ENCODE data around the gene TECTB.

The TECTB gene

DNA sequence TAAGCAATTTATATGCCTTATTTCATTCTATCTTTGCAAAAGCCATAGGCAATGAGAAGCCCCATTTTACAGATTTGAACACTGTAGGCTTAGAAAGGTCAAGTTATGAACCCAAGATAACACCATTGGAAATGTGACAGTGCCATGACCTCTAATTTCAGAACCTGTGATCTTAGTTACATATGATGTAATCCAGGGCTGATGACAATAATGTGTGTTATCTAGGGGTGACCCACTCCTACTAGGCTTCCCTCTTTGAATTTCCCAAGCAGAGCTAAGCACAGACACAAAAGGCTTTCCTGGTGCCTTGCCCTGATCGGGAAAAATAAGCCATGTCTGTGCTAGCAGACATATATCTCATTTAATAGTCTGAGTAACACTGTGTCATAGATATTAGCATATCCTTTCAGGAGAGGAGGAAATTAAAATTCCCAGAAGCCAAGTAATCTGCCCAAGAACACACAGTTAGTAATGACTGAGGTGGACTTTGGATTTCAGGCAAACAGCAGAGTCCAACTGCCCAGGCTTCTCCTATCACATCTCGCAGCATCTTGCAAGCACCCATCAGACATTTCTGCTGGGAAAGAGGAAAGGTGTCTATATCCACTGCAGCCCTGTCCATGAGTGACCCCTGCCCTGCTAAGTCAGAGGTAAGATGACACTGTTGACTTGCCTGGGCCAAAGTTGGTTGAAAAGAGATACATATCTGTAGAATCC lies 2.8 kb upstream of the TECTB start:
- in situ Hi-C loops (cut with HindIII; ENCODE audit: low pct_unique_long_range_greater_than_20kb, low sequenced_read_pairs), result no loop called here
- no peak for TF ChIP-seq JUND (IDR thresholded peaks at IDR 0.05; ENCODE audit: low read depth)
- no peak for DNase-seq (ENCODE audit: low read depth in 1 of 2, low spot score in 1 of 2)

DNA sequence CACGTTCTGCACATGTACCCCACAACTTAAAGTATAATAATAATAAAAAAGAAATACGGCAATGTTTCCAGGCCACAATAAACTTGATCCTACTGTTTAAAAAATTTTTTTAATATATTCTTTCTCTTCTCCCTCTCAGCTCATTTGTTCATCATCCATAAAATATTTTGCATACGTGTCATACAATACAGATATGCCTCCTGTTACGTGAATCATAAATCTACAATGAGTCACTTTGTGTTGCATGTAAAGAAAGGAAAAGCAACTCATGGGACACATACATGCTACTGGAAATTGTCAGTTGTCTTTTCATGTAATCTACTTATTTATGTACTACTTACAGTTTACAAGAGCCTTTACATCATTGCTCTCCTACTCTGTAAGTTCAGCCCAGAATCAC lies 1.1 kb upstream of the TECTB start:
- in situ Hi-C loops (cut with HindIII; ENCODE audit: low pct_unique_long_range_greater_than_20kb, low sequenced_read_pairs), result no loop called here
- no peak for DNase-seq (ENCODE audit: low read depth in 1 of 2, low spot score in 1 of 2)
- TF ChIP-seq JUND (IDR thresholded peaks at IDR 0.05; ENCODE audit: low read depth), result no peak

DNA sequence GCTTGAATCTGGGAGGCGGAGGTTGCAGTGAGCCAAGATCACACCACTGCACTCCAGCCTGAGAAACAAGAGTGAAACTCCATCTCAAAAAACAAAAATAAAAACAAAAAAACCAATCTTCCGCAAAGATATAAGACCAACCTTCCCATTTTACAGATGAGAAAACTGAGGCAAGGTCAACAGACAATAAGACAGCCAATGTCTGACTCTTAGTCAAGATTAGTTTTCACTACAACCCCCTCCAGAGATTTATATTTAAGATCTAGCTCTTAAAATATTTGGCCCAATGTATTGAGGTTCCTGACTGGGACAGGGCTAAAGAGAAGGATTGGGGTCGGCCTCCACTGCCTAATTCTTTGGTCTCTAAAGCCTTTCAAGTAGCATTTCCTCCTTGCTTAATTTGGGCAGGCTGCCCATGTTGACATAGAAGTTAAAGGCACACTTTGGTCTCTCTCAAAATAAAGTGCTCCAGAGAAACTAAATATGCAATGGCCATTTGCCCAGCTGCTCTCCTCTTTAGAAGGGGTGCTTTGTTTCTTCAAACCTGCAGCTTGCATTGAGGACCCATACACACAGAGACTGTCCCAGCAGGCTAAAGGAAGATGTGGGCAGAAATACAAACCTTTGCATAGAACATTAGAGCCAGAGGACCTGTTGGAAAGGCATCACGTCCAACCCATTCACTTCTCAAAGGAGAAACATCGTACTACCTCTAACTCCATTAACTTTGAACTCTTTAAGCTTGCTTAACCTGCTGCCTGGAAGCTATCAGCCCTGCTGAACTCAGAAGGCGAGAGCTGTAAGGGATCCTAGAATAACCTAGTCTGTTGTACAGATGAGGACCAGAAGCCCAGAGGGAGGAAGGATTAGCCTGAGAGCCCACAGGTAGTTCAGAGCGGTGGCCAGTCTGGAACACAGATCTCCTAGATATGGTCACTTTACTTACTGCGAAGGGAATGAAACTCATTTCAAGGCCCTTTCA lies 3.9 kb downstream of the TECTB start:
- DNase-seq (ENCODE audit: low read depth in 1 of 2, low spot score in 1 of 2), result peak in 1 of 2 experiments; percentile 48
- no peak for TF ChIP-seq JUND (IDR thresholded peaks at IDR 0.05; ENCODE audit: low read depth)
- in situ Hi-C loops (cut with HindIII; ENCODE audit: low pct_unique_long_range_greater_than_20kb, low sequenced_read_pairs), result no loop called here

DNA sequence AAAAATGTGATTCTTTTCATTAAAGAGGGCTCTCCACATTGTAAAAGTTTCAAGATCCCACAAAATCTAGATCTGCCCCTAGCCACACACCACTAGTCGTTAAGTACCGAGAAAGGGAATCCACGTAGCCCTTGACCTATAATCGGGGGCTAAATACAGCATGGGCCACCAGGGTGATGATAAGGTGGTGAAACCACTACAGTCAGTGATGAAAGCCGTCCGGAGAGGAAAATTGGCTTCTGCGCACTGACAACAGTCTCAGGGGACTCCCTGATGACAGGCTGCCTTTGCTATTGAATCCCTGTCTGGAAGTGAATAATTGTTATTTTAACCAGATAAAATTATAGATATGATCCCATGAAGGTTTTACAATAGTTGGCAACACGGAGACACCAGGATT lies 4.6 kb downstream of the TECTB start:
- in situ Hi-C loops (cut with HindIII; ENCODE audit: low pct_unique_long_range_greater_than_20kb, low sequenced_read_pairs), result no loop called here
- no peak for DNase-seq (ENCODE audit: low read depth in 1 of 2, low spot score in 1 of 2)
- no peak for TF ChIP-seq JUND (IDR thresholded peaks at IDR 0.05; ENCODE audit: low read depth)

DNA sequence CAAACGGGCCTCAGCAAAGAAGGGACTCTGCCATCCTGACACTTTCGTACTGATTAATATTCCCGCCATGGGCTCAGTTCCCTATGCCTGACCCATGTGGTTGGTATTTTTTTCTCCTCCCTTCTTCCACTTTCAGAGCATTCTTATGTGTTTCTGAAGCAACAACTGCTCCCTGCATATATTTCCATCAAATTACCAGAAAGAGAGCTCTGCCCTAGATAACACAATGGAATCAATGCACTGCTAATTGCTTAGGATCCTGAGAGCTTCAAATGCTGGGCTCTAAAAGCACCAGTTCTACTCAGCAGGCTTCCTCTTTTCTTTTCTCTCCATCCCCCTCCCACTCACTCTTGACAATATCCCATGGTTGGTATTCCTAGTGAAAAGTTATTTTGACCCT lies 5.3 kb downstream of the TECTB start:
- in situ Hi-C loops (cut with HindIII; ENCODE audit: low pct_unique_long_range_greater_than_20kb, low sequenced_read_pairs), result no loop called here
- no peak for DNase-seq (ENCODE audit: low read depth in 1 of 2, low spot score in 1 of 2)
- TF ChIP-seq JUND (IDR thresholded peaks at IDR 0.05; ENCODE audit: low read depth), result no peak

DNA sequence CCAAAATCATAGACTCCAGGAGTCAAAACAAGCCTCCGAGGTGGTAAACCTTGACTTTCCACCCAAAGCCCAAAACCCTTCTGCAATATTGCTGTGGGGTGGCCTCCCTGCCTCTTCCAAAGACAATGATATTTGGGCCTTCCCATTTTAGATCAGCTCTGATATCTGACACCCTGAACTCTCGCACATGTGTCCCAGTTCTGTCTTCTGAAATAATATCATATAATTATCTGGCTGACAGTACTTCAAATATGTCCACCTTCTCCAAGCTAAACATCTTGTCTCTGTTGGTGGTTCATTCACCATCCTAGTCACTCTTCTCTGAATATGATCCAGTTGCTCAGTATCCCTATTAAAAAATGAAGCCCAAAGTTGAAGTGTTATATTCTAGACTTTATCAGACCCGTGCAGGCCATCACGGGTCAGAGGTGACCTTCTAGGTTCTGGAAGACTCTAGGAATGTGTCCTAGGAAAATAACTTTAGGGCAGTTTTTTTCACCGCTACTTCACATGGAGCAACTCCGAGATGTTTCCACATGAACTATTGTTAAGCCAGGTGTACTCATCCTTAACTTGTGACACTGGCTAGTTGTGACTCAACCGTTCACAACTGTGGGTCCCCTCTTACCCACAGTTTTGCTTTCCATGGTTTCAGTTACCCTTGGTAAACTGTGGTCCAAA lies 6.3 kb downstream of the TECTB start:
- DNase-seq (ENCODE audit: low read depth in 1 of 2, low spot score in 1 of 2), result no peak
- in situ Hi-C loops (cut with HindIII; ENCODE audit: low pct_unique_long_range_greater_than_20kb, low sequenced_read_pairs), result no loop called here
- no peak for TF ChIP-seq JUND (IDR thresholded peaks at IDR 0.05; ENCODE audit: low read depth)

DNA sequence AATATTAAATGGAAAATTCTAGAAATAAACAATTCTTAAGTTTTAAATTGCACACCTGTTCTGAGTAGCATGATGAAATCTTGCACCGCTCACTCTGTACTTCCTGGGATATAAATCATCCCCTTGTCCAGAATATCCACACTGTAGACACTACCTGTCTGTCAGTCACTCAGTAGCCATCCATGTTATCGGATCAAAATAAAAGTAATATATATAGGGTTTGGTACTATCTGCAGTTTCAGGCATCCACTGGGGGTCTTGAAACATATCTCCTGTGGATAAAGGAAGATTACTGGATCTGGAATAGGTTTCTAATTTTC lies 6.8 kb downstream of the TECTB start:
- DNase-seq (ENCODE audit: low read depth in 1 of 2, low spot score in 1 of 2), result no peak
- TF ChIP-seq JUND (IDR thresholded peaks at IDR 0.05; ENCODE audit: low read depth), result no peak
- in situ Hi-C loops (cut with HindIII; ENCODE audit: low pct_unique_long_range_greater_than_20kb, low sequenced_read_pairs), result no loop called here

DNA sequence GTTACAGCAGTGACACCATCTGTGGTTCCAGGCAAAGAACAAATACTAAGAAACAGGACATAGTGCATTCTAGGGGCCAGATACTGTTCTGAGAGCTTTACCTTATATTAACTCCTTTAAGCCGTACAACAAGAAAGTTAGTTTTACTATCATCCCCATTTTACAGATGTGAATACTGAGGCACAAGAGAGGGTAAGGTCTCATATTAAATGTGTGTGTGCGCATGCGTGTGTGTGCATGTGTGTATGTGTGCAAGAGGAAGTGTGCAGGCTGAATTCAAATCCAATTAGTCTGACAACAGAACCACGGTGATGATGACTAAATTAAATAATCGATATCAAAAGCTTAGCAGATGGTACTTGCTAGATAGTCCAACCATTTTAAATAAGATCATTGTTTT lies 11.0 kb downstream of the TECTB start:
- TF ChIP-seq JUND (IDR thresholded peaks at IDR 0.05; ENCODE audit: low read depth), result no peak
- in situ Hi-C loops (cut with HindIII; ENCODE audit: low pct_unique_long_range_greater_than_20kb, low sequenced_read_pairs), result no loop called here
- no peak for DNase-seq (ENCODE audit: low read depth in 1 of 2, low spot score in 1 of 2)

DNA sequence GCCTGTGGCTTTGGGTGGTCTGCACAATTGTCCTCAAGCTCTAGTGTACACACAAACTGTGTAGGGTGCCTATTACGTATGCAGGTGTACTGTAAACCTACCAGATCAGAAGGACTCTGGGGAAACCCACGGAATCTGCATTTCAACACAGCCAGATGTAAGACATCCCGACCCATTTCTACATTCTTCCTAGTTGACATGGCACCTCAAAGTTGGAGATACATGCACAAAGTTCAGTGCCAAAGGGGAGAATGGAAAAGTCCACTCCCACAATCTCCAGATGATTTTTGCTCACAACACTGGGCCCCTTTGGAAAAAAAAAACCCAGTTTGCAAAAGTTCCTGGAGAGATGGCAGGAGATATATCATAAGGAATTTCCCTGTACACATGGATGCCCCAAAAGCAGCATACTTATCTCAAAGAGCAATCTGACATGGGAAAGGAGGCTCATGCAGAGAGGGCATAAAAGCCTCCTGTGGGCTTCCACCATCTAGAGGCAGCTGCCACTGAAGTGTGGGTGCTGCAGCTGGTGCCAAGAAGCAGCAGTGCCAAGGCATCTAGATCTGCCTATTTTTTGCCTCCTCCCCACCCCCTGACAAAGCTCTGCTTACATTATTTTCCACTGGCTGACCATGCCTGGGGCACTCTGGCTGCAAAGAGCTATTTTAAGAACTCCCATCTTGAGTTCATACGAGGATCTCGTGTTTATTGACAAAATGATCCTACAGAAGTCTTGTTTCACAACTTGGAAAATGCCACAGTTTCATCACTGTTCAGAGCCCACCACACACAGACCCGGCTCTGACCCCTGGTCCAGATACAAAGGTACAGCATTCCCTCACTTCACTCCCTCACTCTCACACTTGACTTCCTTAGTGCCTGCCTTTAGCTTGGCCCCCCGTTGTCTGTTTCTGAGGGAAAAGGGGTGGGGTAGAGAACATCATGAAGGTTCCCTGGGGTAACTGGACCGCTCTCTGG lies 12.9 kb downstream of the TECTB start:
- in situ Hi-C loops (cut with HindIII; ENCODE audit: low pct_unique_long_range_greater_than_20kb, low sequenced_read_pairs), result no loop called here
- TF ChIP-seq JUND (IDR thresholded peaks at IDR 0.05; ENCODE audit: low read depth), result no peak
- peak in 1 of 2 experiments; percentile 65 for DNase-seq (ENCODE audit: low read depth in 1 of 2, low spot score in 1 of 2)

DNA sequence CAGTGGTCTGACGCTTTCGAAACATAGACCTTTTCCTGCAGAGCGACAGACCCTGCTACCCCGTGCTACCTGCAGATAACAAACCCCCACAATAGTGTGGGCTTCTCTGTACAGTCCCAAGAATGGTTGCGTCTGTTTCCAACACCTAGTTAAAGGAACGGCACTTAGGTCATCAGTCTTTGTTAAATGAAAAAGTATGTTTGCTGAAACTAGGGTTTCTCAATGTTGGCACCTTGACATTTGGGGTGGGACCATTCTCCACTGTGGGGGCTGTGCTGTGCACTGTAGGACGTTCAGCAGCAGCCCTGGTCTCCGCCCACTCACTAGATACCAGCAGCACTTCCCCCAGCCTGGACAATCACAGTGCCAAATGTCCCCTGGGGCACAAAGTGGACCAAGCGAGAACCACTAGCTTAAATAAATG lies 13.7 kb downstream of the TECTB start:
- in situ Hi-C loops (cut with HindIII; ENCODE audit: low pct_unique_long_range_greater_than_20kb, low sequenced_read_pairs), result no loop called here
- no peak for TF ChIP-seq JUND (IDR thresholded peaks at IDR 0.05; ENCODE audit: low read depth)
- no peak for DNase-seq (ENCODE audit: low read depth in 1 of 2, low spot score in 1 of 2)

DNA sequence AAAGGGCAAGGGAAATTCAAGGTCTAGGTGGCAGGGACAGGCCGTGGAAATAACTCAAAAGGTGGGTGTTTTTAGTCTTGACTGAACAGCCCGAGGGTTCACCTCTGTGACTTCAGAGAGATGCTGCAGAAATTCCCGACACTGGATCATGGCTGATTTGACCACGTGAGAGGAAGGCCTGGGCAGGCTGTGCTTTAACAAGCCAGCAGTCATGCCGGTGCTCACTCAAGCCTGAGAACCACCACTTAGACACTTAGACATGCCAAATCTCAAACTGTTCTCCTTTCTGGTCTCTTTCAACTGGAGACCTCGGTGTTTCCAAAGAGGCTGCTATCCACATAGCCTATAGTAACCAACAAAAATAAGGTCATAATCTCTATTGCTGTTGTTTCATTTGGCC lies 15.4 kb downstream of the TECTB start:
- TF ChIP-seq JUND (IDR thresholded peaks at IDR 0.05; ENCODE audit: low read depth), result no peak
- DNase-seq (ENCODE audit: low read depth in 1 of 2, low spot score in 1 of 2), result no peak
- in situ Hi-C loops (cut with HindIII; ENCODE audit: low pct_unique_long_range_greater_than_20kb, low sequenced_read_pairs), result no loop called here

DNA sequence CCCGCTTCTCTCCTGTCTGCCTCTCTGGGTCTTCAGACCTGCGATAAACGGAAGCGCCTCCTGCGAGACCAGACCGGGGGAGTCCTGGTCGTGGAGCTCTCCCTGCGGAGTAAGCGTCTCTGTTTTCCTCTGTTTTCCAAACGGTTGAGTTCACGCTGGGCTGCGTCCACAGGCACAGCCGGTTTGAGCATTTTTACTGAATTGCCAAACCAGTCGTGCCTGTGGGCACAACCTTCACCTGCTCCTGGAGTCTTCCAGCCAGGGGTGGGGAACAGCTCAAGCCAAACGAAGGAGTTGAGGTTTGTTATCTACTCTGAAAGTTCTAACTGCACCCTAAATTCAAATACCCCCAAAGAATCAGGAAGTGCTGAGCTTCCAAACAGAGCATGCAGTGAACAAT lies 16.3 kb downstream of the TECTB start:
- in situ Hi-C loops (cut with HindIII; ENCODE audit: low pct_unique_long_range_greater_than_20kb, low sequenced_read_pairs), result no loop called here
- no peak for TF ChIP-seq JUND (IDR thresholded peaks at IDR 0.05; ENCODE audit: low read depth)
- peak; percentile 11 to 74 for DNase-seq (ENCODE audit: low read depth in 1 of 2, low spot score in 1 of 2)
